ENCODE data around the gene PDK2.

- TF ChIP-seq EZH2phosphoT487 (conservative IDR thresholded peaks at IDR 0.05; ENCODE audit: low read length) (no peak), CTCF (IDR thresholded peaks at IDR 0.05; ENCODE audit: insufficient read depth, low read length, poor library complexity, severe bottlenecking) (no peak)
Measured at GRCh38 chr17:50049636-50050035, 45.5 kb upstream of the PDK2 start.
